ENCODE results near the gene AGO3.
A peak's percentile ranks its signal among the peaks of the same experiment; 100 is the strongest.

AGO3 gene

DNA sequence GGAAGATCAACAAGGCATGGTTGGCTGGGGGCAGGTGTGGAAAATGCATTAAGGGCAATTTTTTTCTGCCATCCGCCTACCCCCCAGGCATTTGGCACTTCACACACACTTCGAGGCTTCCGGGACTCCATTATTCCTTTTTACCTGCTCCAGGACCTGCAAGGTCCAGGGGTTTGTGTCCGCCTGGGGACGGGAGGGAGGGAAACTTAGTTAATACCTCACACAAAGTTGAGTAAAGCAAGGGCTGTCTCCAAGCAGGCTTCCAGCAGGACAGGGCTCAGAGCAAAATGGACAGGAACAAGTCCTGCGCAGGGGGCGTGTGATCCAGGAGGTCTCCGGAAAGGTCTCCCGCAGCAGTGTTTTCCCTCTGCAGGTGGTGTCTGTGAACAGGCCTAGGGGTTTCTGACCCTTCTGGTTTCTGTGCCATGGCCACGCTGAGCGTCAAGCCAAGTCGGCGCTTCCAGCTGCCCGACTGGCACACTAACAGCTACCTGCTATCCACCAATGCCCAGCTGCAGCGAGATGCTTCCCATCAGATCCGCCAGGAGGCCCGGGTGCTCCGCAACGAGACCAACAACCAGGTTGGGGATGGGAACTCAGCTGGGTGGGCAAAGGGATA lies 153.7 kb downstream of the AGO3 start:
- no peak for DNase-seq

DNA sequence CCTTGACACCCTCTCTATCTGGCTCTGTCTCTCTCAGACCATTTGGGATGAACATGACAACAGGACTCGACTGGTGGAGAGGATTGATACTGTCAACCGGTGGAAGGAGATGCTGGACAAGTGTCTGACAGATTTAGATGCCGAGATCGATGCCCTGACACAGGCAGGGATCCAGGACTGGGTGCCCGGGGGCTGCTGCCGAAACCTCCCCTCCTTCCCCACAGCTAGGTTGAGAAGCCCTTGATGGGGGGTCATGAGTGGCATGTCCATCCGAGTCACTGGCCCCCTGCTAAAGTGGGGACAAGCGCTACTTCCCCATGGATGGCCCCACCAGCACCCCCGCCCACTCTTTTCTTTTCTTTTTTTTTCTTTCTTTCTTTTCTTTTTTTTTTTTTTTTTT lies 154.2 kb downstream of the AGO3 start:
- no peak for DNase-seq

DNA sequence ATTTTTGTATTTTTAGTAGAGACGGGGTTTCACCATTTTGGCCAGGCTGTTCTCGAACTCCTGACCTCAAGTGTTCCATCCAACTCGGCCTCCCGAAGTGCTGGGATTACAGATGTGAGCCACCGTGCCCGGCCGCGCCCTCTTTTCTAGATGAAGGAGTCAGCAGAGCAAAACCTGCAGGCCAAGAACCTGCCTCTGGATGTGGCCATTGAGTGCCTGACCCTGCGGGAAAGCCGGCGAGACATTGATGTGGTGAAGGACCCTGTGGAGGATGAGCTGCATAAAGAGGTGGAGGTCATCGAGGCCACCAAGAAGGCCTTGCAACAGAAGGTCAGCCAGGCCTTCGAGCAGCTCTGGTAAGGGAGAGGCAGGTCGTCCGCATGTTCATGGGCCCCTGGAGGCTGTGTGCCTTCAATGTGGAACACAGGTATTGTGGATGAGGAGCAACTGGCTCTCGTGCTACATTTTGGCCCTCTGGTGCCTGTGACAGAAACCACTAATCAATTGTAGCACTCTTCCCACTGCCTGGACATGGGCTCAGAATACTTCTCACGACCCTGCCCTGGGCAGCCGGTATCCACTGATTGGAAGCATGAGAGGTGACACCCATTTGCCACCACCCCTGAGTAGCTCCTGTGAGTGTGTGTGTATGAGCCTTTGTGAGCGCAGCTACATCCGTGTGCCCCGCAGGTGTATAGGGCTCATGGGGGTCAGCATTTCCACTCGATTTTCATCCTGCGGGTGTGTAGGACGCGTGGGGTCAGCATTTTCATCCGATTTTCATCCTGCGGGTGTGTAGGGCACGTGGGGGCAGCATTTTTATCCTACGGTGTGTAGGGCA lies 155.0 kb downstream of the AGO3 start:
- no peak for DNase-seq

DNA sequence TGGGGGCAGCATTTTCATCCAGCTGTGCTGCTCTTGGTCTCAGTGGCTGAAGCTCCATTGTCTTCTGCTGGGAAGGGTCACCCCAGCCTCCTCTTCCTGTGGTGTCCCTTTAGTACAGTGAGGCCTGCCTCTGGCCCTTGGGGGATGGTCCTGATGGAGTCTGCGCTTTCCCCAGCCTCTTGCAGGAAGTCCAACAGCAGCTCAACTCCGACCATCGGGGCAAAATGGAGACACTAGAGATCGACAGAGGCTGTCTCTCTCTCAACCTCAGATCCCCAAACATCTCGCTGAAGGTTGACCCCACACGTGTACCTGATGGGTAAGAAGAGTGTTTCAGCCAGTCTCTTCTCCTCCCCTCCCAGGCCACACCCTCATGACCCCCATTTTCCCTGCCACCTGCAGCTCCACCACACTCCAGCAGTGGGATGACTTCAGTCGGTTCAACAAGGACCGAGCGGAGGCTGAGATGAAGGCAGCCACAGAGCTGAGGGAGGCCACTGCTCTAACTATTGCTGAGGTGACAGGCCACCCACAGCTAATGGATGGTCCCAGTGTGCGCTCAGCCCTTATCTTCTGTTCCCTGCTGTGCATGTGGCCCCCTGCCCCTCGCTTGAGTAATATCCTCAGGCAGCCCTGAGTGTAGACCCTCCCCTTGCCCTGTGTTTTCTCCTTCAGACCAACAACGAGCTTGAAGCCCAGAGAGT lies 155.8 kb downstream of the AGO3 start:
- DNase-seq: no peak

- no peak for DNase-seq
These were observed 156.6 kb downstream of the AGO3 start for GRCh38 chr1:36087233-36088123.

GRCh38 chr1:36088265-36088576 lies 157.3 kb downstream of the AGO3 start:
- DNase-seq: no peak

- DNase-seq: peak; percentile 87
These were observed 157.9 kb downstream of the AGO3 start, which contains the start of gene ADPRS for GRCh38 chr1:36088577-36089392. Gene ADPRS, plus strand, starts transcription at chr1:36088892. Its CDS starts 13 bp downstream, at chr1:36088905.

DNA sequence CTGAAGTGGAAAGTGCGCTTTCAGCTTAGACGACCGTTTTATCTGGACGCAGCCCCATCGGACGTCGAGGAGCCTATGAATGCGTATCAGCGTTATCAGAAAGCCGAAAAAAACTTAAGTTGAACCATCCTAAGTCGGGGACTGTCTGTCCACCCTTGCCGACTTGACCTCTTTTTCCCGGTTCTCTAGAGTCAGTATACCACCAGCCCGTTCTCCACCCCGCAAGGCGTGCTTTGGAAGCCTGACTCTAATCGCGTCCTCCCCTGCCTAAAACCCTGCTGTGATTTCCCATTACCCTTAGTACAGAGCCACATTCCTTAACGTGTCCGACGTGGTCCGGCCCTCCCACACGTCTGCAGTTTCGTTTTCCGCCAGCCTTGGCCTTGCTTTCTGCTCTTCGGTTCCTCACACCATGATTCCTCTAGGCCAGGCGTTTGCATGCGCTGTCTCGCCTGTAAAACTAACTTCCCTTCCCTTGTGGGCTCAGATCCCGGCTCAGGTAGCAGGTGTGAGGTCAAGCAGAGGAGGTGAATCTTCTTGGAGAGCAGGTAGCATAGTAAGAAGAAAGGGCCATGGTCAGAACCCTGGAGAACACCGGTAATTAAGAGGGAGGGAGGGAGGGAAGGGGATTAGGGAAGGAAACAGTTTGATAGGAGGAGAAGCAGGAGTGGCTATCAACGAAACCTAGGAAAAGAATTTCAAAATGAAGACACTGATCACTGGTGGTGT lies 158.7 kb downstream of the AGO3 start:
- DNase-seq: no peak

GRCh38 chr1:36091141-36091540 lies 160.2 kb downstream of the AGO3 start:
- DNase-seq: no peak

GRCh38 chr1:36091698-36092097 lies 160.8 kb downstream of the AGO3 start:
- no peak for DNase-seq

DNA sequence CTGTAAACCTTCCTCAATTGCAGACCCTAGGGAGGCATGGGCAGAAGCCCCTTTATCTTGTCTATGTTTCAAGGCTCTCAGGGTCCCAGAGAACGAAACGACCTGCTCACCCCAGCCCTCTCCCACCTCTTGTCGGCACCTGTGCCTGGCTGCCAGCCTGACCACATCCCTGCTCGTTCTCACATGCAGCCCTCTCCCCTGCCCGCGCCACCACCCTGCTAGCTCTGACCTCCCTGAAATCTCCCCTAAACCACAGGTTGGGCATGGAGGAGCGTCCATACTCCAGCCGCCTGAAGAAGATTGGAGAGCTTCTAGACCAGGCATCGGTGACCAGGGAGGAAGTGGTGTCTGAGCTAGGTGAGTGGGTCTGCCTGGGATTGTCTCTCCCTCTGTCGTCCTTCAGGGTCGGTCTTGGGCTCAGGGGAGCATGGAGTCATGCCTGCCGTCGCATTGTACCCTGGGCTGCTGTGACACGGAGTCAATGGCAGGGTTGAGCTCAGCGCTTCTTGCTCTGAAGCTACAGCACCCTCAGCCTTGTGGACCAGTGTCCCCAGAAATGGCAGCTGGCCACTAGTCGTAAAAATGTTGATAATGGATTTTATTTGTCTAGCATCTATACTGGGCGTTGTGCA lies 161.4 kb downstream of the AGO3 start:
- no peak for DNase-seq

DNA sequence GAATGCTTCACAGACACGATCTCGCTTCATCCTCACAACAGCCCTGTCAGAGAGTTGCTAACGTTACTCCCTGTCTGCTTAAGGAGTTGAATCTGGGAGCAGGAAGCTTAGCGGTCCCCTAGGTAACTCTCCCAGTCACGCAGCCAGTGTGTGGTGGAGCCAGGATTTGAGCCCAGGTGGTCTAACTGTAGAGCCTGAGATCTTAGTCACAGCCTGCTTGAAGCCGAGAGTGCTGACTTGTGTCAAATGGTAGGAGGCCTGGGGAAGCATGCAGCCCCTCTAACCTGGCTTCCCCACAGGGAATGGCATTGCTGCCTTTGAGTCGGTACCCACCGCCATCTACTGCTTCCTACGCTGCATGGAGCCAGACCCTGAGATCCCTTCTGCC lies 161.9 kb downstream of the AGO3 start:
- no peak for DNase-seq

DNA sequence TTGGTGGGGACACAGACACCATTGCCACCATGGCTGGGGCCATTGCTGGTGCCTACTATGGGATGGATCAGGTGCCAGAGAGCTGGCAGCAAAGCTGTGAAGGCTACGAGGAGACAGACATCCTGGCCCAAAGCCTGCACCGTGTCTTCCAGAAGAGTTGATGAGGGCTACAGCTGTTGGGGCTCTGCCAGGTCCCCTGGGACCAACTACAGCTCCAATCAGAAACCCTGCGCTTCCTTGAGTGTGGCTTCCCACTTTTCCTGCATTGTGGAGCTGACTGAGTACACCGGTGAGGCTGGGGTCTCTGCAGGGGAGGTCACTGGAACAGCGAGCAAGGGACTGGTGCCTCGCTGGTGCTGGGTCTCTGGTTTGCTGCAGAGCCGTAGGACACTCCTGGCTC lies 162.3 kb downstream of the AGO3 start:
- no peak for DNase-seq

DNA sequence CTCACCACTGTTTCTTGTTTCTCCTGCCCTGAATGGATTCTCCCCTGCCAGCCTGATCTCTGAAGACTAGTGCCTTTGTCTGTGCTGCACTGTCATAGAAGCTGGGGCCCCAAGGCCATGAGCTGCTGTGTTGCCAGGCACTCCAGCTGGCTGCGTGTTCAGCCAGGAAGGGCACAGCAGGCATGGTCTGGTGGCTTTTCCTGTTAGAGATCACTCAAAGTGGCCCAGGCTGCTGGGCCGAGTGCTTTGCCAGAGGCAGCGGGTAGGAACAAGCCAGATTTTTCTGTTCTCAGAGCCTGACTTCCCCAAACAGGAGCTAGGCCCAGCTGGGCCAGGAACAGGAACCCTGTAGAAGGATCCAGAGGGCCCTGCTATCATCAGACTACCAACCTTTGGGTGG lies 163.0 kb downstream of the AGO3 start:
- DNase-seq: no peak

DNA sequence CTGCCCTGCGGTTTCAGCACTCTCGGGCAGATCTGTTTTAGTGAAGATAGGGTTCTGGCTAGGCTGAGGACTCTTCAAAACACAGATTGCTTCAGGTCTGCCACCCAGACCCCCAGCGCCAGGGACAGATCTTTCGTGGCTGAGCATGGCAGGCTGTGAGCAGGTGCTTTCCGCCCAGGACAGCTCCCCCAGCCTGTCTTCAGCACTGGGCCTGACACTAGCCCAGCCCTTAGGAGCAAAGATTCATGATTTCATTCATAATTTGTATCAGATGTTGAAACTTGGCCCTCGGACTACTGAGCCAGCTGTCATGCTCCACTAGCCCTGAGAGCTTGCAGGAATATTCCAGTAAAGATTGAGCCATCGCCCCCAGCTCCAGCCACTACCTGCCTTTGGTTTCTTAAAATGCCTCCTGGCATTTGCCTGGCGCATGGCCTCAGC lies 163.7 kb downstream of the AGO3 start:
- no peak for DNase-seq

GRCh38 chr1:36095760-36096405 lies 165.0 kb downstream of the AGO3 start:
- no peak for DNase-seq

DNA sequence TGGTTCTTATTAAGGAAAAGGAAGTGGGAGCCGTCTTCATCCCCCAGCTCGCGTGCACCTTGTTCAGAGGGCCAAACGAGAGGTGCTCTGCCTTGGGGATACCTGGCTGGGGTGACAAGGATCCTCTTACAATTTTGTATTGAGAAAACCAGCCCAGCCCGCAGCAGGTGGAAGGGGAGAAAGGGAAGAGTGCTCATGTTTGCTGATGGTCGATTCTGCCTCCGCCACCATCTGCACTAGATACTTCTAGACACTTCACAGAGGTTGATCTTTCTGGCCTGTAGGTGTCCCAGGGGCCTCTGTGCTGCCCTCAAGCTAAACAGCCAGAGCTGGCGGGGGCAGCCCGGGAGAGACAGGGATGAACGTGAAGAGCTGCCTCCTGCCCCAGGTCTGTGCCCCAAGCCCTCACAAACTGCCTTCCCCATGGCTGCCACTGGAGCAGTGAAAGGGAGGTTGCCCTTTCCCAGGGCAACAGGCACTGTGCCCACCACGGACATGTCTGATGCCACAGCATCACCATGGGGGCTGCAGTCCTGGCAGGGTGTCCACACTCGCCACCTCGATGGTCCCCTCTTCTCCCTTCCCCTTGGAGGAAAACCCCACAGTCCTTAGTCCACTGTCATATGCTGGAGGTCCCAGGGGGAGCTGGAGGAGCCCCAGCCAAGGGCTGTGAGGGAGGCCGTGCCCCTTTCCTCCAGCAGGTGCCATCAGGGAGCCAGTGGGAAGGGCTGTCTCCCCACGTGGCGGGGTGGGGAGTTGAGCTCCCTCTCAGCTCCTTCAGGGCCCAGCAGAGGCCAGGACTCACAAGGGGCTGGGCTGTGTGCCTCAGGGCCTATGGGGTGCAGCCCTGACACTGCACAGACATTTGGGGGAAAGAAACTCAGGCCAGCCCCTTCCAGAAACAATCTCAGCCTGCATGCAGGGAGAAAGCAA lies 165.9 kb downstream of the AGO3 start:
- no peak for DNase-seq

- DNase-seq: no peak
These were observed 167.0 kb downstream of the AGO3 start for GRCh38 chr1:36097693-36098585.

All from stimulated activated CD4-positive, alpha-beta T cell treated with anti-CD3 and anti-CD28 coated beads, Interleukin-4, amount 100 ng/mL, for 4 hours (primary cell).